GM13977 (cell line): ENCODE data around the gene GPR179.
"Not testable (repeated sequence)": the region's sequence is repeated elsewhere in the genome, so short reads cannot be mapped to it uniquely, and the experiment has no call there.

ENCODE experiments used
- DNase-seq: peaks from one replicate; pipeline ENCODE4 v3.0.0; 2012; ENCODE audit warnings: low spot score
- CTCF ChIP-seq: IDR thresholded peaks from 2 replicates; pipeline ENCODE4 v1.5.1; 2012; ENCODE audit warnings: mild to moderate bottlenecking, control low read depth; ENCODE audit not compliant: insufficient read depth; ENCODE audit errors: extremely low read depth, missing control alignments
- in situ Hi-C: fragments of 300-500 bp; cut with MboI; formaldehyde crosslinking; loops from one replicate; pipeline ENCODE4 v1.12.0; 2022; ENCODE audit warnings: low sequenced_read_pairs, low pct_unique_long_range_greater_than_20kb, mixed read lengths, inconsistent platforms; ENCODE audit not compliant: unreplicated experiment

The GPR179 gene

GRCh38 chr17:38322897-38323296 lies 20.9 kb downstream of the GPR179 start:
- no peak for DNase-seq
- in situ Hi-C loops, result no loop called here
- no peak for TF ChIP-seq CTCF

- DNase-seq, result peak; percentile 84
- TF ChIP-seq CTCF, result peak; percentile 76
- in situ Hi-C loops, result no loop called here
These were observed 21.5 kb downstream of the GPR179 start for GRCh38 chr17:38322156-38322779.

GRCh38 chr17:38320482-38320881 lies 23.3 kb downstream of the GPR179 start:
- in situ Hi-C loops, result no loop called here
- no peak for DNase-seq
- no peak for TF ChIP-seq CTCF

- DNase-seq, result no peak
- no peak for TF ChIP-seq CTCF
- in situ Hi-C loops, result no loop called here
These were observed 26.7 kb downstream of the GPR179 start for GRCh38 chr17:38317081-38317480.

GRCh38 chr17:38315497-38315896 lies 28.3 kb downstream of the GPR179 start:
- TF ChIP-seq CTCF, result no peak
- in situ Hi-C loops, result no loop called here

GRCh38 chr17:38296834-38297517 lies 46.8 kb downstream of the GPR179 start, which contains the start of gene MRPL45:
Gene MRPL45 (plus strand): TSS chr17:38297168. CDS start chr17:38297184, 16 bp downstream.
- DNase-seq, result peak; percentile 90
- in situ Hi-C loops, result not testable (repeated sequence)

More at GRCh38 chr17:38315497-38315896, 28.3 kb downstream of the GPR179 start:
- DNase-seq, result no peak

- in situ Hi-C loops, DNase-seq: not testable (repeated sequence)
These were observed 48.0 kb downstream of the GPR179 start for GRCh38 chr17:38295602-38296365.

- in situ Hi-C loops, result not testable (repeated sequence)
These were observed 54.0 kb downstream of the GPR179 start for GRCh38 chr17:38289760-38290159.

GRCh38 chr17:38288217-38288827 lies 55.4 kb downstream of the GPR179 start:
- DNase-seq, in situ Hi-C loops: not testable (repeated sequence)

More at GRCh38 chr17:38289760-38290159, 54.0 kb downstream of the GPR179 start:
- DNase-seq, result not testable (repeated sequence)

- in situ Hi-C loops, DNase-seq: not testable (repeated sequence)
These were observed 57.2 kb downstream of the GPR179 start for GRCh38 chr17:38286501-38287091.
